OCI-LY1 (cell line): ENCODE measurements around the gene SYNGAP1.

Source experiments
- H2AFZ ChIP-seq: fragments of 200-600 bp; sonication (generic), shearing (Covaris generic); 2 replicates; pipeline ENCODE4 v1.6.0; 2014; ENCODE audit warnings: antibody characterized with exemption, mild to moderate bottlenecking, low read length
- H3F3A ChIP-seq: fragments of 200-600 bp; sonication (generic), shearing (Covaris generic); 2 replicates; pipeline ENCODE4 v1.6.0; 2014; ENCODE audit warnings: mild to moderate bottlenecking, antibody characterized with exemption, low read length, moderate library complexity; ENCODE audit not compliant: insufficient read depth
- H3K27ac ChIP-seq: fragments of 200-600 bp; sonication (generic); 2 replicates; pipeline ENCODE4 v1.5.1; 2014; ENCODE audit warnings: low read length, mixed run types, mild to moderate bottlenecking, low read depth; ENCODE audit not compliant: poor library complexity, severe bottlenecking
- H3K27me3 ChIP-seq: fragments of 200-600 bp; sonication (generic); 2 replicates; pipeline ENCODE4 v1.6.0; 2014; ENCODE audit warnings: antibody characterized with exemption, mild to moderate bottlenecking, low read length, moderate library complexity; ENCODE audit not compliant: insufficient read depth
- H3K36me3 ChIP-seq: fragments of 200-600 bp; sonication (generic); 2 replicates; pipeline ENCODE4 v1.6.1; 2014; ENCODE audit warnings: mild to moderate bottlenecking, antibody characterized with exemption, low read length, moderate library complexity, mixed read lengths; ENCODE audit not compliant: insufficient read depth
- H3K4me1 ChIP-seq: fragments of 200-600 bp; sonication (generic); 2 replicates; pipeline ENCODE4 v1.5.1; 2014; ENCODE audit warnings: mild to moderate bottlenecking, low read length, moderate library complexity; ENCODE audit not compliant: insufficient read depth, severe bottlenecking
- H3K4me2 ChIP-seq: fragments of 200-600 bp; sonication (generic), shearing (Covaris generic); 2 replicates; pipeline ENCODE4 v1.6.1; 2014; ENCODE audit warnings: low read length
- H3K4me3 ChIP-seq: fragments of 200-600 bp; sonication (generic); 2 replicates; pipeline ENCODE4 v1.5.1; 2014; ENCODE audit warnings: low read length, low read depth, mild to moderate bottlenecking, mixed read lengths; ENCODE audit not compliant: poor library complexity, severe bottlenecking
- H3K79me2 ChIP-seq: fragments of 200-600 bp; shearing (Covaris generic); 2 replicates; pipeline ENCODE4 v1.6.1; 2016; ENCODE audit warnings: mixed run types, low read length, mixed read lengths; ENCODE audit not compliant: insufficient read depth
- H3K9ac ChIP-seq: fragments of 200-600 bp; sonication (generic), shearing (Covaris generic); 2 replicates; pipeline ENCODE4 v1.6.1; 2014; ENCODE audit warnings: mild to moderate bottlenecking, low read length, mixed read lengths
- H3K9me2 ChIP-seq: fragments of 200-600 bp; sonication (generic), shearing (Covaris generic); 2 replicates; pipeline ENCODE4 v1.6.1; 2014; ENCODE audit warnings: low read depth, mild to moderate bottlenecking, low read length, mixed read lengths
- H3K9me3 ChIP-seq: fragments of 200-600 bp; shearing (Covaris generic); 2 replicates; pipeline ENCODE4 v1.6.1; 2014; ENCODE audit warnings: low read length, mixed read lengths
- H4K20me1 ChIP-seq: fragments of 200-600 bp; sonication (generic), shearing (Covaris generic); 2 replicates; pipeline ENCODE4 v1.6.0; 2016; ENCODE audit warnings: mild to moderate bottlenecking, low read length; ENCODE audit not compliant: insufficient read depth
- EZH2 ChIP-seq: fragments of 200-600 bp; sonication (generic), shearing (Covaris generic); IDR thresholded peaks from 2 replicates; pipeline ENCODE4 v1.8.0; 2017; ENCODE audit warnings: borderline replicate concordance, mixed run types, mild to moderate bottlenecking, antibody characterized with exemption, low read length, moderate library complexity, mixed read lengths
- TF ChIP-seq, protein P1 (sequence below): fragments of 200-600 bp; sonication (generic), shearing (Covaris generic); IDR thresholded peaks from 2 replicates; pipeline ENCODE4 v1.5.1; 2017; ENCODE audit warnings: mild to moderate bottlenecking, antibody characterized with exemption, low read length, moderate library complexity, mixed read lengths

The SYNGAP1 gene

DNA sequence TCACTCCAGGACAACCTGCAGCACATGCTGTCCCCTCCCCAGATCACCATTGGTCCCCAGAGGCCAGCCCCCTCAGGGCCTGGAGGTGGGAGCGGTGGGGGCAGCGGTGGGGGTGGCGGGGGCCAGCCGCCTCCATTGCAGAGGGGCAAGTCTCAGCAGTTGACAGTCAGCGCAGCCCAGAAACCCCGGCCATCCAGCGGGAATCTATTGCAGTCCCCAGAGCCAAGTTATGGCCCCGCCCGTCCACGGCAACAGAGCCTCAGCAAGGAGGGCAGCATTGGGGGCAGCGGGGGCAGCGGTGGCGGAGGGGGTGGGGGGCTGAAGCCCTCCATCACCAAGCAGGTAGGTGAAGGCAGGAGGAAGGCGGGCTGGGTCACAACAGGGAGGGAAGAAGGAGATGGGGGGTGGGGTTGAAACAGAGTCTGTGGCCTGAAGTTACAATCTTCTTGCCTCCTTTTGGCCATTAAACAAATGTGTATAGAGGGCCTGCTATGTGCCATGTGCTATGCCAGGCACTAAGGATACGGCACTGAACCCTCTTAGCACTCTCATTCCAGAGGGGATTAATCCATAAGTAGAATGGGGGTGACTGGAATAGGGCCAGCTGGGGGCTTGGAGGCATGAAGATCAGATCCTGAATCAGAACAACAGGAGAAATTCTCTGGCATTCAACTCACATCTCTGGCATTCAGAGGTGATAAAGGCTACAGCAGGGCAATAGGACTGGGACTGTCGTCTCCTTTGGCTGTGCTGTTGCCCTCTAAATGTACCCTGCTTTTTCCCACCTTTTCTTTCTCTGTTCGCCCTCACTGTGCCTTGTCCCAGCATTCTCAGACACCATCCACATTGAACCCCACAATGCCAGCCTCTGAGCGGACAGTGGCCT is 24.0 kb downstream of the SYNGAP1 start:
- Histone ChIP-seq H3K9me3 (no peaks in the 10 kb centered on the region), H2AFZ (no peak overlapping the region), H3K27ac (no peak overlapping the region), H3K4me3 (no peak overlapping the region), H3K36me3 (peaks cover 15% of the 10 kb centered on the region), H3K79me2 (no peaks in the 10 kb centered on the region), H3K9me2 (no peaks in the 10 kb centered on the region), H3K4me2 (no peak overlapping the region), H3K27me3 (no peaks in the 10 kb centered on the region), H4K20me1 (no peaks in the 10 kb centered on the region), H3K4me1 (no peaks in the 10 kb centered on the region), H3F3A (no peaks in the 10 kb centered on the region), H3K9ac (no peak overlapping the region)
- no peak for TF ChIP-seq EZH2
- TF ChIP-seq, protein P1, sequence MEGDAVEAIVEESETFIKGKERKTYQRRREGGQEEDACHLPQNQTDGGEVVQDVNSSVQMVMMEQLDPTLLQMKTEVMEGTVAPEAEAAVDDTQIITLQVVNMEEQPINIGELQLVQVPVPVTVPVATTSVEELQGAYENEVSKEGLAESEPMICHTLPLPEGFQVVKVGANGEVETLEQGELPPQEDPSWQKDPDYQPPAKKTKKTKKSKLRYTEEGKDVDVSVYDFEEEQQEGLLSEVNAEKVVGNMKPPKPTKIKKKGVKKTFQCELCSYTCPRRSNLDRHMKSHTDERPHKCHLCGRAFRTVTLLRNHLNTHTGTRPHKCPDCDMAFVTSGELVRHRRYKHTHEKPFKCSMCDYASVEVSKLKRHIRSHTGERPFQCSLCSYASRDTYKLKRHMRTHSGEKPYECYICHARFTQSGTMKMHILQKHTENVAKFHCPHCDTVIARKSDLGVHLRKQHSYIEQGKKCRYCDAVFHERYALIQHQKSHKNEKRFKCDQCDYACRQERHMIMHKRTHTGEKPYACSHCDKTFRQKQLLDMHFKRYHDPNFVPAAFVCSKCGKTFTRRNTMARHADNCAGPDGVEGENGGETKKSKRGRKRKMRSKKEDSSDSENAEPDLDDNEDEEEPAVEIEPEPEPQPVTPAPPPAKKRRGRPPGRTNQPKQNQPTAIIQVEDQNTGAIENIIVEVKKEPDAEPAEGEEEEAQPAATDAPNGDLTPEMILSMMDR, result no peak

DNA sequence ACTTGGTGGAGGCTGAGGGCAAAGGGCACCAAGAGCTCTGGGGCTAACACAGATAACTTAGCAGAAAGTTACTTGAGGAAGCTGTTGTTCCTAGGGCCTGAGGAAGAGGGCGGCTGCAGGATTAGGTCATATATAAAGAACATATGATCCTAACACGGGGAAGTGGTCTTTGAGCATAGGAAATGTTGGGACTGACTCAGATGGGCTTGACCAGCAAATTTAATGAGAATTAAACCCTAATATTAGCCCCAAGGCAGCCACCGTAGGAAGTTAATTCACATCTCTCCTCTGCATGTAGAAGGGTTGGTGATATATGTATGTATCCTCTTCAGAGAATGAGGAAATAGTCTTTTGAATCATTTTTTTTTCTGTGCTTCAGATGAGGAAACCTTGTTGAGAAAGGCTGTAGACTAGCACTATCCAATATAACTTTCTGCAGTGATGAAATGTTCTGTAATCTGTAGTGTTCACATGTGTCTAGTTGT is 25.3 kb downstream of the SYNGAP1 start:
- H3F3A ChIP-seq, result no peaks in the 10 kb centered on the region
- no peaks in the 10 kb centered on the region for H4K20me1 ChIP-seq
- no peak overlapping the region for H2AFZ ChIP-seq
- no peak overlapping the region for H3K27ac ChIP-seq
- no peaks in the 10 kb centered on the region for H3K27me3 ChIP-seq
- TF ChIP-seq EZH2, result no peak
- TF ChIP-seq, protein P1, result no peak
- no peaks in the 10 kb centered on the region for H3K4me1 ChIP-seq
- no peaks in the 10 kb centered on the region for H3K9me2 ChIP-seq
- H3K4me3 ChIP-seq, result no peak overlapping the region
- no peak overlapping the region for H3K4me2 ChIP-seq
- H3K9ac ChIP-seq, result no peak overlapping the region
- no peaks in the 10 kb centered on the region for H3K9me3 ChIP-seq
- H3K36me3 ChIP-seq, result peaks cover 14% of the 10 kb centered on the region; the same call in 1 of the 2 replicates
- H3K79me2 ChIP-seq, result no peaks in the 10 kb centered on the region

DNA sequence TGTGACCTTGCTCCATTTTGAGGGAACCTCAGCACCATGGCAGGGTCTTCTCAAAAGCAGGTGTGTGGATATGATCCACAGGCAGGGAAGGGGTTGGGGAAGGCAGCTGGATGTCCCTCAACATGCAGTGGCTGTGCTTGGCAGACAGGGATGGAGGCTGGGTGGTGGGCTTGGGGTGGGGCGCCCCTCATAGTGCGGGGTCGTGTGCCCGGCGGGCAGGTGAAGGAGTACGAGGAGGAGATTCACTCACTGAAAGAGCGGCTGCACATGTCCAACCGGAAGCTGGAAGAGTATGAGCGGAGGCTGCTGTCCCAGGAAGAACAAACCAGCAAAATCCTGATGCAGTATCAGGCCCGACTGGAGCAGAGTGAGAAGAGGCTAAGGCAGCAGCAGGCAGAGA is 26.5 kb downstream of the SYNGAP1 start:
- H3F3A ChIP-seq, result no peaks in the 10 kb centered on the region
- no peaks in the 10 kb centered on the region for H3K9me2 ChIP-seq
- H3K4me1 ChIP-seq, result no peaks in the 10 kb centered on the region
- no peaks in the 10 kb centered on the region for H3K27me3 ChIP-seq
- no peaks in the 10 kb centered on the region for H4K20me1 ChIP-seq
- no peak overlapping the region for H3K4me3 ChIP-seq
- no peak for TF ChIP-seq EZH2
- TF ChIP-seq, protein P1, result no peak
- H2AFZ ChIP-seq, result no peak overlapping the region
- H3K27ac ChIP-seq, result no peak overlapping the region
- no peaks in the 10 kb centered on the region for H3K79me2 ChIP-seq
- H3K4me2 ChIP-seq, result no peak overlapping the region
- peaks cover 10% of the 10 kb centered on the region; the same call in 1 of the 2 replicates for H3K36me3 ChIP-seq
- H3K9me3 ChIP-seq, result no peaks in the 10 kb centered on the region
- no peak overlapping the region for H3K9ac ChIP-seq
